BLaER1 (cell line): ENCODE data around the gene CNOT3.
A peak's percentile ranks its signal among the peaks of the same experiment; 100 is the strongest.
"Not testable (repeated sequence)": the region's sequence is repeated elsewhere in the genome, so short reads cannot be mapped to it uniquely, and the experiment has no call there.

ENCODE experiments used
- H3K27ac ChIP-seq: shearing (Covaris generic); formaldehyde crosslinking; 2 replicates; pipeline ENCODE4 v1.8.1; 2022
- H3K27me3 ChIP-seq: shearing (Covaris generic); formaldehyde crosslinking; 2 replicates; pipeline ENCODE4 v1.8.1; 2022
- H3K36me3 ChIP-seq: shearing (Covaris generic); formaldehyde crosslinking; 2 replicates; pipeline ENCODE4 v1.8.1; 2022
- H3K4me1 ChIP-seq: shearing (Covaris generic); formaldehyde crosslinking; 2 replicates; pipeline ENCODE4 v1.8.1; 2022
- H3K4me2 ChIP-seq: shearing (Covaris generic); formaldehyde crosslinking; 2 replicates; pipeline ENCODE4 v1.8.1; 2022
- H3K4me3 ChIP-seq: shearing (Covaris generic); formaldehyde crosslinking; 2 replicates; pipeline ENCODE4 v1.8.1; 2022
- H3K9ac ChIP-seq: shearing (Covaris generic); formaldehyde crosslinking; 2 replicates; pipeline ENCODE4 v1.8.1; 2022
- H3K9me3 ChIP-seq: shearing (Covaris generic); formaldehyde crosslinking; 2 replicates; pipeline ENCODE4 v1.8.1; 2022
- H4K20me1 ChIP-seq: shearing (Covaris generic); formaldehyde crosslinking; 2 replicates; pipeline ENCODE4 v1.8.1; 2022
- Cebpa-rat ChIP-seq: shearing (Covaris generic); IDR thresholded peaks from 2 replicates; pipeline ENCODE4 v1.8.1; 2022

Gene CNOT3

GRCh38 chr19:54189735-54190502, 52.4 kb downstream of the CNOT3 start:
- Histone ChIP-seq H4K20me1 (peaks cover 27% of the 10 kb centered on the region), H3K4me1 (peaks cover 36% of the 10 kb centered on the region), H3K4me3 (peak overlapping the region; percentile 81), H3K36me3 (peaks cover 50% of the 10 kb centered on the region), H3K9me3 (no peaks in the 10 kb centered on the region), H3K27me3 (no peaks in the 10 kb centered on the region), H3K9ac (peak overlapping the region; percentile 89), H3K27ac (peak overlapping the region; percentile 95), H3K4me2 (peak overlapping the region; percentile 64; the same call in 1 of the 2 replicates)
- TF ChIP-seq Cebpa-rat, result no peak

- Histone ChIP-seq H3K27ac (peak overlapping the region; percentile 95), H3K4me2 (peak overlapping the region; percentile 98), H3K9me3 (no peaks in the 10 kb centered on the region), H3K4me1 (peaks cover 36% of the 10 kb centered on the region), H4K20me1 (peaks cover 27% of the 10 kb centered on the region), H3K36me3 (peaks cover 50% of the 10 kb centered on the region), H3K4me3 (peak overlapping the region; percentile 81), H3K27me3 (no peaks in the 10 kb centered on the region), H3K9ac (peak overlapping the region; percentile 88)
- TF ChIP-seq Cebpa-rat, result no peak
These were observed 53.0 kb downstream of the CNOT3 start for GRCh38 chr19:54190503-54191010.

DNA sequence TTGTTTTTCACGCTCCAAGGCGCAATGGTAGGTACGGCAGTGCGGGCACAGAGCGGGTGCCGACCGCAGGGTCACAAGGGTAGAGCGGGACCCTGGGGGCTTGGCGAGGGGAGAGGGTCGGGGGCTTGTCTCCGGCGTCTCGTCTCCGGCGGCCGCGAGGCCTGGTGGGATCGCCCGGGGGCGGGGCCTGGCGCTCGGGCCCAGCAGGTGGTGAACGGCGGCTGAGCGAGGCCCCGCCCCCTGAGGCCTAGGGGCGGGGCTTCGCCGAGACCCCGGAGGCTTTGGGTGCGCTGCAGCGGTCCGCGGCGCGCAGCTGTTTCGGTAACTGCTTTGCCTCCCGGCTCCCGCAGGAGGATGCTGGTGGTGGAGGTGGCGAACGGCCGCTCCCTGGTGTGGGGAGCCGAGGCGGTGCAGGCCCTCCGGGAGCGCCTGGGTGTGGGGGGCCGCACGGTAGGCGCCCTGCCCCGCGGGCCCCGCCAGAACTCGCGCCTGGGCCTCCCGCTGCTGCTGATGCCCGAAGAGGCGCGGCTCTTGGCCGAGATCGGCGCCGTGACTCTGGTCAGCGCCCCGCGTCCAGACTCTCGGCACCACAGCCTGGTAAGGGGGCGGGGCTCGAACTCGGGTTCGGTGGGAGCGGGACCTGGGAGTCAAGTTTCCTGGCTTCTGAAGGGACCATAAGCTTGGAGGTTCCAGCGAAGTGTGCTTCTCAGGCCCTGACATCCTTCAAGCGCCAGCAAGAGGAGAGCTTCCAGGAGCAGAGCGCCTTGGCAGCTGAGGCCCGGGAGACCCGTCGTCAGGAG, 53.6 kb downstream of the CNOT3 start, which contains the start of gene TSEN34:
TSS of gene TSEN34 (plus strand) at position 298 of the 800 bp plus-strand sequence. CDS start at position 355, 57 bp downstream.
- peak within 1 kb of the TSS; percentile 81 for H3K4me3 ChIP-seq
- peak within 1 kb of the TSS; percentile 95 for H3K27ac ChIP-seq
- H3K4me1 ChIP-seq, result peaks cover 36% of the 10 kb centered on the region
- H3K9me3 ChIP-seq, result no peaks in the 10 kb centered on the region
- peaks cover 27% of the 10 kb centered on the region for H4K20me1 ChIP-seq
- no peaks in the 10 kb centered on the region for H3K27me3 ChIP-seq
- TF ChIP-seq Cebpa-rat, result no peak
- H3K4me2 ChIP-seq, result peak within 1 kb of the TSS; percentile 98
- H3K9ac ChIP-seq, result peak within 1 kb of the TSS; percentile 88
- H3K36me3 ChIP-seq, result peaks cover 48% of the 10 kb centered on the region

GRCh38 chr19:54191811-54192453, 54.4 kb downstream of the CNOT3 start:
- Histone ChIP-seq H3K36me3 (peaks cover 47% of the 10 kb centered on the region), H4K20me1 (peaks cover 25% of the 10 kb centered on the region), H3K4me3 (peak overlapping the region; percentile 81), H3K9me3 (no peaks in the 10 kb centered on the region), H3K27me3 (no peaks in the 10 kb centered on the region), H3K27ac (peak overlapping the region; percentile 95), H3K4me2 (peak overlapping the region; percentile 98), H3K4me1 (peaks cover 33% of the 10 kb centered on the region), H3K9ac (peak overlapping the region; percentile 88)
- TF ChIP-seq Cebpa-rat, result no peak

DNA sequence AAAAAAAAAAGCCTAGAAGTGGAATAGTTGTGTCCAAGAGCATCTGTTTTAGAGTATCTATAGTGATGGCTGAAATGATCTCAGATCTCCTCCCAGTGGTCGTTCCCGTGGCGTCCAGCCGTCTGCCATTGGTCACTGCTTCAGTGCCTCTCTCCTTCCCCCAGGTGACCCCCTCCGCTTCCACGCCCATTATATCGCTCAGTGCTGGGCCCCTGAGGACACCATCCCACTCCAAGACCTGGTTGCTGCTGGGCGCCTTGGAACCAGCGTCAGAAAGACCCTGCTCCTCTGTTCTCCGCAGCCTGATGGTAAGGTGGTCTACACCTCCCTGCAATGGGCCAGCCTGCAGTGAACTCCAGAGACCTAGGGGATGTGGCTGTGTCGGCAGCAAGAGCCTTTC, 55.4 kb downstream of the CNOT3 start:
- Histone ChIP-seq H3K9me3 (no peaks in the 10 kb centered on the region), H3K4me1 (peaks cover 22% of the 10 kb centered on the region), H3K4me3 (no peak overlapping the region), H3K27me3 (no peaks in the 10 kb centered on the region), H4K20me1 (peaks cover 18% of the 10 kb centered on the region), H3K27ac (no peak overlapping the region; the same call in 1 of the 2 replicates), H3K9ac (0 out of 2 replicates have a peak overlapping the region, but pooled peaks have one; percentile 22), H3K4me2 (peak overlapping the region; percentile 98), H3K36me3 (peaks cover 43% of the 10 kb centered on the region)
- no peak for TF ChIP-seq Cebpa-rat

- not testable (repeated sequence) for H3K9ac ChIP-seq, H3K4me2 ChIP-seq, H3K27me3 ChIP-seq, H3K4me3 ChIP-seq, H3K9me3 ChIP-seq, H3K27ac ChIP-seq
- Histone ChIP-seq H4K20me1 (peaks cover 18% of the 10 kb centered on the region), H3K36me3 (peaks cover 48% of the 10 kb centered on the region), H3K4me1 (peaks cover 17% of the 10 kb centered on the region)
These were observed 56.9 kb downstream of the CNOT3 start for GRCh38 chr19:54194463-54194862.

DNA sequence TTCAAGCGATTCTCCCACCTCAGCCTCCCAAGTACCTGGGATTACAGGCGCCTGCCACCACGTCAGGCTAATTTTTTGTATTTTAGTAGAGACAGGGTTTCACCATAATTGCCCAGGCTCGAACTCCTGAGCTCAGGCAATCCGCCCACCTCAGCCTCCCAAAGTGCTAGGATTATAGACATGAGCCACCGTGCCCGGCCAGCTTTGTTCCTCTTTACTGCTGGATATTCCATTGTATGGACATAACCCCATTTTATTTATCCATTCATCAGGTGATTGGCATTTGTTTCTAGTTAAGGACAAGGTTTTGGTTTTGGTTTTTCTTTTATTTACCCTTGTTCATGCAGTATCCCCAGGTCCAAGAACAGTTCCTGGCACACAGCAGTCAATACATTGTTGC, 59.0 kb downstream of the CNOT3 start:
- Histone ChIP-seq H3K9me3 (no peaks in the 10 kb centered on the region), H3K9ac (no peak overlapping the region), H3K36me3 (peaks cover 54% of the 10 kb centered on the region), H3K4me3 (no peak overlapping the region), H3K27ac (no peak overlapping the region), H4K20me1 (peaks cover 22% of the 10 kb centered on the region), H3K4me2 (no peak overlapping the region), H3K27me3 (no peaks in the 10 kb centered on the region), H3K4me1 (peaks cover 25% of the 10 kb centered on the region)
- no peak for TF ChIP-seq Cebpa-rat

DNA sequence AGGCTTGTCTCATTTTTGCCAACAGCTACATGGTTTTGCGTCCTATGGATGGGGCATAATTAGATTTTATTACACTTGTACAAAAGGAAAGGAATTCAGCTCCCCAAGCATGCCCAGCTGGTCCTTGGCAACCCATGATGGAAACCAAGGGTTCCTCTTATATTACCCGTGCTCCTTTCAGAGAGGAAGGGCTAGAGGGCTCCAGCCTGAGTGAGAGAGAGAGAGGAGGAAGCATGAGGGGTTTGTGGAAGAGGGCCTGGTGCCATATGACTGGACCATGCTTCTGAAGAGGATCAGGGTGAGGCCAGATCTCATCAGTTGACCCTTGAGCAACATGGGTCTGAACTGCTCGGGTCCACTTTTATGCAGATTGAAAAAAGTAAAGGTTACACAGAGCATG, 59.6 kb downstream of the CNOT3 start:
- H3K9ac ChIP-seq, result no peak overlapping the region
- H3K4me3 ChIP-seq, result no peak overlapping the region
- H3K36me3 ChIP-seq, result peaks cover 59% of the 10 kb centered on the region
- H3K4me2 ChIP-seq, result no peak overlapping the region
- no peaks in the 10 kb centered on the region for H3K27me3 ChIP-seq
- no peak for TF ChIP-seq Cebpa-rat
- no peak overlapping the region for H3K27ac ChIP-seq
- peaks cover 22% of the 10 kb centered on the region for H4K20me1 ChIP-seq
- peaks cover 26% of the 10 kb centered on the region for H3K4me1 ChIP-seq
- no peaks in the 10 kb centered on the region for H3K9me3 ChIP-seq

GRCh38 chr19:54199401-54199800, 61.8 kb downstream of the CNOT3 start:
- TF ChIP-seq Cebpa-rat, result no peak
- Histone ChIP-seq H4K20me1 (peaks cover 35% of the 10 kb centered on the region), H3K4me1 (peaks cover 38% of the 10 kb centered on the region), H3K4me3 (0 out of 2 replicates have a peak overlapping the region, but pooled peaks have one; percentile 86), H3K27me3 (no peaks in the 10 kb centered on the region), H3K36me3 (peaks cover 63% of the 10 kb centered on the region), H3K27ac (no peak overlapping the region), H3K4me2 (0 out of 2 replicates have a peak overlapping the region, but pooled peaks have one; percentile 87), H3K9ac (no peak overlapping the region), H3K9me3 (no peaks in the 10 kb centered on the region)
